ENCODE data around the gene ZNF444.

- no peak for TF ChIP-seq POLR2A (IDR thresholded peaks at IDR 0.05)
- no peak for TF ChIP-seq CTCF (IDR thresholded peaks at IDR 0.05)
These were observed 53.0 kb downstream of the ZNF444 start for GRCh38 chr19:56193981-56194640.
